Measurements from ENCODE around the gene DHX34. TPM values are rescaled to one million over a fixed set of nuclear protein-coding genes. Genes with fewer than 3 reads are reported as not detected.

Gene DHX34
- total RNA-seq, 1 donor from 2014 or later = 20.0 TPM

GRCh38 chr19:47310819-47311218, 38.3 kb upstream of the DHX34 start:
- intact Hi-C loops (cut with micrococcal nuclease) = no loop called here
- Mint-ChIP-seq H3K27ac (no peak overlapping the region), H3K27me3 (peaks cover 18% of the 10 kb centered on the region), H3K9me3 (no peaks in the 10 kb centered on the region), H3K4me3 (no peak overlapping the region), H3K4me1 (no peaks in the 10 kb centered on the region), H3K36me3 (ENCODE audit: low read depth) (no peaks in the 10 kb centered on the region)
- ATAC-seq (ENCODE audit: low read depth) (no peak), DNase-seq (no peak)
- TF ChIP-seq CTCF (IDR thresholded peaks at IDR 0.05) = no peak
- CTCF ChIA-PET = no interaction called here
- POLR2A ChIA-PET = interaction anchor here (0.7 kb wide), 1 partner anchor 37 kb away, joined by 4 read pairs; no protein-coding TSS in a partner anchor

GRCh38 chr19:47312366-47313006, 36.6 kb upstream of the DHX34 start:
- ATAC-seq (ENCODE audit: low read depth) = no peak
- peaks cover 19% of the 10 kb centered on the region for H3K27me3 Mint-ChIP-seq

GRCh38 chr19:47313754-47314295, 35.3 kb upstream of the DHX34 start:
- H3K4me3 Mint-ChIP-seq = no peak overlapping the region
- DNase-seq = no peak
- H3K27ac Mint-ChIP-seq = no peak overlapping the region
- intact Hi-C loops (cut with micrococcal nuclease) = no loop called here
- peaks cover 18% of the 10 kb centered on the region for H3K27me3 Mint-ChIP-seq
- no peaks in the 10 kb centered on the region for H3K9me3 Mint-ChIP-seq
- TF ChIP-seq CTCF (IDR thresholded peaks at IDR 0.05) = no peak
- ChIA-PET CTCF (no interaction called here), POLR2A (interaction anchor here (0.6 kb wide), 1 partner anchor 9 kb away, joined by 5 read pairs; no protein-coding TSS in a partner anchor)
- no peaks in the 10 kb centered on the region for H3K4me1 Mint-ChIP-seq
- no peak for ATAC-seq (ENCODE audit: low read depth)
- H3K36me3 Mint-ChIP-seq (ENCODE audit: low read depth) = no peaks in the 10 kb centered on the region

More at GRCh38 chr19:47312366-47313006, 36.6 kb upstream of the DHX34 start:
- ChIA-PET CTCF (no interaction called here), POLR2A (no interaction called here)
- no peaks in the 10 kb centered on the region for H3K4me1 Mint-ChIP-seq
- no peak for TF ChIP-seq CTCF (IDR thresholded peaks at IDR 0.05)
- DNase-seq = no peak
- no peak overlapping the region for H3K27ac Mint-ChIP-seq
- H3K36me3 Mint-ChIP-seq (ENCODE audit: low read depth) = no peaks in the 10 kb centered on the region
- intact Hi-C loops (cut with micrococcal nuclease) = no loop called here
- H3K9me3 Mint-ChIP-seq = no peaks in the 10 kb centered on the region
- H3K4me3 Mint-ChIP-seq = no peak overlapping the region

- no peaks in the 10 kb centered on the region for H3K36me3 Mint-ChIP-seq (ENCODE audit: low read depth)
- no peak for TF ChIP-seq CTCF (IDR thresholded peaks at IDR 0.05)
- no peak overlapping the region for H3K4me3 Mint-ChIP-seq
- no peaks in the 10 kb centered on the region for H3K9me3 Mint-ChIP-seq
- no peak overlapping the region for H3K27ac Mint-ChIP-seq
- DNase-seq = no peak
- POLR2A ChIA-PET = interaction anchor here (0.6 kb wide), 1 partner anchor 90 kb away, joined by 3 read pairs; no protein-coding TSS in a partner anchor
- CTCF ChIA-PET = interaction anchor here (1.1 kb wide), 1 partner anchor 19 kb away, joined by 3 read pairs; no protein-coding TSS in a partner anchor
- intact Hi-C loops (cut with micrococcal nuclease) = no loop called here
- no peaks in the 10 kb centered on the region for H3K4me1 Mint-ChIP-seq
- peak; percentile 34 for ATAC-seq (ENCODE audit: low read depth)
- H3K27me3 Mint-ChIP-seq = peaks cover 19% of the 10 kb centered on the region
Measured at GRCh38 chr19:47315125-47315821, 33.8 kb upstream of the DHX34 start.

- ATAC-seq (ENCODE audit: low read depth) = no peak
- Mint-ChIP-seq H3K9me3 (no peaks in the 10 kb centered on the region), H3K27me3 (peaks cover 20% of the 10 kb centered on the region), H3K36me3 (ENCODE audit: low read depth) (no peaks in the 10 kb centered on the region), H3K27ac (no peak overlapping the region), H3K4me1 (no peaks in the 10 kb centered on the region), H3K4me3 (no peak overlapping the region)
- ChIA-PET POLR2A (interaction anchor here (0.7 kb wide), 1 partner anchor 1413 kb away, joined by 5 read pairs; no protein-coding TSS in a partner anchor), CTCF (no interaction called here)
- intact Hi-C loops (cut with micrococcal nuclease) = no loop called here
- no peak for DNase-seq
- no peak for TF ChIP-seq CTCF (IDR thresholded peaks at IDR 0.05)
Measured at GRCh38 chr19:47316513-47316912, 32.6 kb upstream of the DHX34 start.
